GM12874 (cell line): ENCODE results near the gene SRP14.

Source experiments
- CTCF ChIP-seq: IDR thresholded peaks from 2 replicates; pipeline ENCODE4 v1.5.1; 2011; ENCODE audit warnings: low read depth, mild to moderate bottlenecking, control low read depth, low read length, moderate library complexity; ENCODE audit not compliant: insufficient read depth

Gene SRP14

GRCh38 chr15:40044717-40045571, 6.0 kb upstream of the SRP14 start:
- TF ChIP-seq CTCF, result peak; percentile 98

DNA sequence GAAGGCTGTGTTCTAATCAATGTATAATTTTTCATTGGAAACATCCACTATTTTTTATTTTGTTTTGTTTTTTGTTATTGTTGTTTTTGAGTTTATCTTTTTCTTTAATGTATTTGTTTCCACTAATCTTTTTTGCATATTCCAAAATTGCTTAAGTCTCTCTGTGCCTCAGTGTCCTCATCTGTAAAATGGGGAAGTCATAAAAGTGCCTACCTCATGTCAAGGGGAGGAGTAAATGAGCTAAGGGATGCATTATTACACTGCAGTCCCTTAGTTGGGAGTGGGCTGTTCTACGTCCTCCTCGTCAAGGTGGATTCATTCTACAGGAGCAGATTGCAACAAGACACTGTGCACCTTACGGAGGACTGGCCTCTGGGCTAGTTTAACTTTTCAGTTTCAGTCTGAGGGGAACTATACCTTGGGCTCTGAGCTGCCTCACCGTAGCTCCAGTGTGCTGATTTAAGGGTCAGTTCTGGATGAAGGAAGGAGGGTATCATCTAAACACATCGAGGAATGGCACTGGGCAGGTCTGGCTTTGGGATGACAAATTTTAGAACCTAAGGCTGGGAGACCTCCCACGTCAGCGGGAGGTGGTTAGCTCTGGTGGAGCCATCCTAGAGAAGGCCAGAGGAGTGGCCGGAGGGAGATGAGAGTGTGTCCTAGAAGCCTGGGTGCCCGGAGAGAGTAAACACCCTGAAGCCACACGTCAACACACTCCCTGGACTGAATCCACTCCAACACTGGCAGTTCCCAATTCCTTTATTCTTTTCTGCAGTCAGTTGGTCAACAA, 5.1 kb upstream of the SRP14 start:
- no peak for TF ChIP-seq CTCF

- no peak for TF ChIP-seq CTCF
Measured at GRCh38 chr15:40042791-40043320, 3.9 kb upstream of the SRP14 start.

GRCh38 chr15:40040770-40041169, 1.8 kb upstream of the SRP14 start:
- no peak for TF ChIP-seq CTCF

- no peak for TF ChIP-seq CTCF
Measured at GRCh38 chr15:40040293-40040635, 1.3 kb upstream of the SRP14 start.

- TF ChIP-seq CTCF, result no peak
Measured at GRCh38 chr15:40038275-40038637, 725 bp downstream of the SRP14 start.

DNA sequence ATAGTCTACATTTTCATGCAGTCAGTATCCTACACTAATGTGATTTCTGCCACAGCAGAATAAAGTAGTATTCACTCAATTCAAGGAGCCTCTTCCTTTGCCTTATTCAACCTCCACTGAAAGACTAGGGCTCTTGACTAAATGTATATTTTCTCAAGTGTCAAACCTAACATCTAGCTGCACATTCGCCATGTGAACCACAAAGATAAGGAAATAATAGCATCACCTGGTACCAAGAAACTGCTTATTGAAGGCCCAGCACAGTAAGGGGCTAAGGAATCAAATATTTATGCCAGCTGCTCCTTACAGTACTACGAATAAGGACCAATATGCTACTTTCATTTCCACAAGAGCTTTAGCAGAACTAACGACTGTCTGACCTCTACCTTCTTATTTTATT, 1.3 kb downstream of the SRP14 start:
- no peak for TF ChIP-seq CTCF
